ENCODE data around the gene FRMPD2. TPM values are rescaled to one million over a fixed set of nuclear protein-coding genes. Genes with fewer than 3 reads are reported as not detected.

Gene FRMPD2
- polyA plus RNA-seq, 1 of the 3 experiments (the other 2 are of a cell fraction): 0.02 TPM

DNA sequence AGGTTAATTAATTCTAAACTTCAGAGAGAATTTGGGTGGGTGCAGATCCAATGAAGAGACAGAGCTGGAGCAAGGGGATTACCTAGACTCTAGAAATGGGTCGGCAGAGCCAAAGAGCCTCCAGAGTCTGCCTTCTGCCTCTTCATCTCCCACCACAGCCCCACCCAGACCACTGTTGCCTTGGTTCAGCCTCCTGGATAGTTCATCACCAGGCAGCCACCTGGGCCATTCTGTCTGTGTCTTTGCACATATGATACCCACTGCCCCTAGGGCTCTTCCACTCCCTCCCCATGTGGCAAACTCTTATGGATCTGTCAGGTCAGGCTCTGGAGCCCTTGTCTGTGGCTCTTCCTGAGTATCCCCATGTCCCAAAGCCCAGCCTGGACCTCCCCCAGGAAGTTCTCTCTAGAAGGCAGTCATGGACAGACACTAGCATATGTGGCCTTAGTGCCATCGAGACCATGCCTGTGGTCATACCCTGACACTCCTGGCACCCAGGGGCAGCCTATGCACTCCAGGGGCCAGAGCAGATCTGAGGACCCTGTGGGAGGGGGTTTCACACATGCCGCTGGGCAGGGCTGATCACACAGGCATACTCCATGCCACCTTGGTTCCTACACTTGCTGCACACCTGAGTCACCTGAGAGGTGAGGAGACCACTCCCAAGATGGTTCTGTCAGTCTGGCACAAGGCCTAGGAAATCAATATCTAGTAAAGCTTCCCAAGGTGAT is 41.6 kb downstream of the FRMPD2 start:
- 77% methylated on average over 3 of the region's 3 CpGs for WGBS (ENCODE audit: low lambda C conversion rate)
- Histone ChIP-seq H3K27me3 (ENCODE audit: insufficient read depth) (no peaks in the 10 kb centered on the region), H3K4me1 (ENCODE audit: control insufficient read depth in 1 of 2, insufficient read depth in 2 of 2, low read depth in 1 of 2, low read length in 1 of 2) (no peaks in the 10 kb centered on the region; a peak in 1 of 4 replicates), H3F3A (replicated peaks; ENCODE audit: insufficient read depth) (no peaks in the 10 kb centered on the region), H3K9ac (no peak overlapping the region), H3K4me3 (ENCODE audit: low read depth in 2 of 2, low read length in 1 of 2) (no peak overlapping the region), H3K36me3 (replicated peaks in 1 of 2; ENCODE audit: control insufficient read depth in 1 of 2, insufficient read depth in 2 of 2, low read length in 1 of 2) (no peaks in the 10 kb centered on the region), H3K9me3 (no peaks in the 10 kb centered on the region), H3K9me2 (no peaks in the 10 kb centered on the region), H2AFZ (ENCODE audit: low read depth) (no peak overlapping the region), H4K20me1 (ENCODE audit: insufficient read depth) (no peaks in the 10 kb centered on the region), H3K27ac (ENCODE audit: low read depth in 2 of 2, low read length in 1 of 2) (no peak overlapping the region), H3K4me2 (no peak overlapping the region), H3K79me2 (ENCODE audit: insufficient read depth) (no peaks in the 10 kb centered on the region)
- DNase-seq: no peak
- ChIA-PET POLR2A (no interaction called here), CTCF (interaction anchor here (1.8 kb wide), 1 partner anchor 11 kb away, joined by 5 read pairs; no protein-coding TSS in a partner anchor)
- no peak for TF ChIP-seq SMC3 (IDR thresholded peaks at IDR 0.05; ENCODE audit: low read depth, low read length)
- TF ChIP-seq GATA2 (CRISPR knock-in tag; IDR thresholded peaks at IDR 0.05): no peak
- TF ChIP-seq RXRA (IDR thresholded peaks at IDR 0.05; ENCODE audit: borderline replicate concordance, low read depth): no peak
- TF ChIP-seq, protein P1, sequence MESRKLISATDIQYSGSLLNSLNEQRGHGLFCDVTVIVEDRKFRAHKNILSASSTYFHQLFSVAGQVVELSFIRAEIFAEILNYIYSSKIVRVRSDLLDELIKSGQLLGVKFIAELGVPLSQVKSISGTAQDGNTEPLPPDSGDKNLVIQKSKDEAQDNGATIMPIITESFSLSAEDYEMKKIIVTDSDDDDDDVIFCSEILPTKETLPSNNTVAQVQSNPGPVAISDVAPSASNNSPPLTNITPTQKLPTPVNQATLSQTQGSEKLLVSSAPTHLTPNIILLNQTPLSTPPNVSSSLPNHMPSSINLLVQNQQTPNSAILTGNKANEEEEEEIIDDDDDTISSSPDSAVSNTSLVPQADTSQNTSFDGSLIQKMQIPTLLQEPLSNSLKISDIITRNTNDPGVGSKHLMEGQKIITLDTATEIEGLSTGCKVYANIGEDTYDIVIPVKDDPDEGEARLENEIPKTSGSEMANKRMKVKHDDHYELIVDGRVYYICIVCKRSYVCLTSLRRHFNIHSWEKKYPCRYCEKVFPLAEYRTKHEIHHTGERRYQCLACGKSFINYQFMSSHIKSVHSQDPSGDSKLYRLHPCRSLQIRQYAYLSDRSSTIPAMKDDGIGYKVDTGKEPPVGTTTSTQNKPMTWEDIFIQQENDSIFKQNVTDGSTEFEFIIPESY (IDR thresholded peaks at IDR 0.05; ENCODE audit: borderline replicate concordance, low read depth): no peak
- no peak for TF ChIP-seq RCOR1 (IDR thresholded peaks at IDR 0.05; ENCODE audit: low read length)
- TF ChIP-seq, protein P2, sequence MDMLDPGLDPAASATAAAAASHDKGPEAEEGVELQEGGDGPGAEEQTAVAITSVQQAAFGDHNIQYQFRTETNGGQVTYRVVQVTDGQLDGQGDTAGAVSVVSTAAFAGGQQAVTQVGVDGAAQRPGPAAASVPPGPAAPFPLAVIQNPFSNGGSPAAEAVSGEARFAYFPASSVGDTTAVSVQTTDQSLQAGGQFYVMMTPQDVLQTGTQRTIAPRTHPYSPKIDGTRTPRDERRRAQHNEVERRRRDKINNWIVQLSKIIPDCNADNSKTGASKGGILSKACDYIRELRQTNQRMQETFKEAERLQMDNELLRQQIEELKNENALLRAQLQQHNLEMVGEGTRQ (IDR thresholded peaks at IDR 0.05; ENCODE audit: borderline replicate concordance, low read depth, low read length): no peak
- TF ChIP-seq, protein P3, sequence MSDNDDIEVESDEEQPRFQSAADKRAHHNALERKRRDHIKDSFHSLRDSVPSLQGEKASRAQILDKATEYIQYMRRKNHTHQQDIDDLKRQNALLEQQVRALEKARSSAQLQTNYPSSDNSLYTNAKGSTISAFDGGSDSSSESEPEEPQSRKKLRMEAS (IDR thresholded peaks at IDR 0.05; ENCODE audit: low read depth): no peak
- TF ChIP-seq, protein P4, sequence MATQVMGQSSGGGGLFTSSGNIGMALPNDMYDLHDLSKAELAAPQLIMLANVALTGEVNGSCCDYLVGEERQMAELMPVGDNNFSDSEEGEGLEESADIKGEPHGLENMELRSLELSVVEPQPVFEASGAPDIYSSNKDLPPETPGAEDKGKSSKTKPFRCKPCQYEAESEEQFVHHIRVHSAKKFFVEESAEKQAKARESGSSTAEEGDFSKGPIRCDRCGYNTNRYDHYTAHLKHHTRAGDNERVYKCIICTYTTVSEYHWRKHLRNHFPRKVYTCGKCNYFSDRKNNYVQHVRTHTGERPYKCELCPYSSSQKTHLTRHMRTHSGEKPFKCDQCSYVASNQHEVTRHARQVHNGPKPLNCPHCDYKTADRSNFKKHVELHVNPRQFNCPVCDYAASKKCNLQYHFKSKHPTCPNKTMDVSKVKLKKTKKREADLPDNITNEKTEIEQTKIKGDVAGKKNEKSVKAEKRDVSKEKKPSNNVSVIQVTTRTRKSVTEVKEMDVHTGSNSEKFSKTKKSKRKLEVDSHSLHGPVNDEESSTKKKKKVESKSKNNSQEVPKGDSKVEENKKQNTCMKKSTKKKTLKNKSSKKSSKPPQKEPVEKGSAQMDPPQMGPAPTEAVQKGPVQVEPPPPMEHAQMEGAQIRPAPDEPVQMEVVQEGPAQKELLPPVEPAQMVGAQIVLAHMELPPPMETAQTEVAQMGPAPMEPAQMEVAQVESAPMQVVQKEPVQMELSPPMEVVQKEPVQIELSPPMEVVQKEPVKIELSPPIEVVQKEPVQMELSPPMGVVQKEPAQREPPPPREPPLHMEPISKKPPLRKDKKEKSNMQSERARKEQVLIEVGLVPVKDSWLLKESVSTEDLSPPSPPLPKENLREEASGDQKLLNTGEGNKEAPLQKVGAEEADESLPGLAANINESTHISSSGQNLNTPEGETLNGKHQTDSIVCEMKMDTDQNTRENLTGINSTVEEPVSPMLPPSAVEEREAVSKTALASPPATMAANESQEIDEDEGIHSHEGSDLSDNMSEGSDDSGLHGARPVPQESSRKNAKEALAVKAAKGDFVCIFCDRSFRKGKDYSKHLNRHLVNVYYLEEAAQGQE (IDR thresholded peaks at IDR 0.05; ENCODE audit: low read depth, low read length): no peak
- no peak for TF ChIP-seq ELF1 (IDR thresholded peaks at IDR 0.05)
